Naive thymus-derived CD4-positive, alpha-beta T cell (primary cell): Measurements from ENCODE around the gene EPB41L3. TPM values are rescaled to one million over a fixed set of nuclear protein-coding genes. Genes with fewer than 3 reads are reported as not detected.

Source experiments
- ATAC-seq: fragments of 150-1000 bp; cut with Tn5 transposase; 2 replicates; pipeline ENCODE4 v1.10.0; 2021; ENCODE audit warnings: mild to moderate bottlenecking, moderate library complexity
- CTCF ChIA-PET: fragments of 350-600 bp; sonication (Branson Sonifier 250); formaldehyde crosslinking; loops from one replicate; lab custom pipeline; 2021; ENCODE audit warnings: antibody characterized with exemption; lab: Charles Lee
- POLR2A ChIA-PET: fragments of 350-600 bp; sonication (Branson Sonifier 250); formaldehyde crosslinking; loops from one replicate; lab custom pipeline; 2021; ENCODE audit warnings: antibody characterized with exemption, inconsistent platforms; lab: Charles Lee
- DNase-seq, 9 donors: peaks; one replicate each; pipeline versions ENCODE4 v3.0.0 to v3.0.0-alpha.2; 2020 to 2022; ENCODE audit warnings: mixed read lengths in 1 of 9
- H3K27ac ChIP-seq: one replicate; pipeline ENCODE4 v1.7.0; 2013; ENCODE audit warnings: mild to moderate bottlenecking, low read depth, low read length, moderate library complexity
- H3K27me3 ChIP-seq, 2 donors: one replicate each; pipeline ENCODE4 v1.7.0; 2013; ENCODE audit warnings: low read length in 2 of 2, mild to moderate bottlenecking in 2 of 2, moderate library complexity in 2 of 2; ENCODE audit not compliant: control insufficient read depth in 2 of 2, insufficient read depth in 2 of 2
- H3K36me3 ChIP-seq, 3 experiments: 1 replicate in 2 of 3; 2 replicates in 1 of 3; pipeline ENCODE4 v1.7.0; 2013; ENCODE audit warnings: low read length in 3 of 3, mild to moderate bottlenecking in 3 of 3, moderate library complexity in 1 of 3; ENCODE audit not compliant: insufficient read depth in 3 of 3, control insufficient read depth in 2 of 3
- H3K4me1 ChIP-seq, 2 donors: one replicate each; pipeline ENCODE4 v1.7.0; 2013; ENCODE audit warnings: low read length in 2 of 2, mild to moderate bottlenecking in 2 of 2, moderate library complexity in 1 of 2; ENCODE audit not compliant: control insufficient read depth in 2 of 2, insufficient read depth in 2 of 2
- H3K4me3 ChIP-seq: 2 replicates; pipeline ENCODE4 v1.7.0; 2013; ENCODE audit warnings: mild to moderate bottlenecking, low read length
- H3K9me3 ChIP-seq, 3 experiments: 1 replicate in 2 of 3; 2 replicates in 1 of 3; pipeline ENCODE4 v1.7.0; 2013; ENCODE audit warnings: low read length in 3 of 3; ENCODE audit not compliant: control insufficient read depth in 2 of 3
- H3K27ac Mint-ChIP-seq, 9 donors: one replicate each; pipeline ENCODE4 v1.8.0; 2020 to 2022; ENCODE audit warnings: mixed read lengths in 9 of 9, mild to moderate bottlenecking in 8 of 9, moderate library complexity in 5 of 9, inconsistent platforms in 2 of 9
- H3K27me3 Mint-ChIP-seq, 5 donors: one replicate each; pipeline ENCODE4 v1.8.0; 2021 to 2022; ENCODE audit warnings: mixed read lengths in 5 of 5, mild to moderate bottlenecking in 1 of 5
- H3K36me3 Mint-ChIP-seq, 5 donors: one replicate each; pipeline ENCODE4 v1.8.0; 2020 to 2022; ENCODE audit warnings: mixed read lengths in 5 of 5, mild to moderate bottlenecking in 3 of 5, inconsistent platforms in 1 of 5
- H3K4me1 Mint-ChIP-seq, 7 donors: one replicate each; pipeline ENCODE4 v1.8.0; 2020 to 2022; ENCODE audit warnings: mixed read lengths in 7 of 7, mild to moderate bottlenecking in 3 of 7, inconsistent platforms in 1 of 7
- H3K4me3 Mint-ChIP-seq, 10 donors: one replicate each; pipeline ENCODE4 v1.8.0; 2020 to 2022; ENCODE audit warnings: mild to moderate bottlenecking in 10 of 10, mixed read lengths in 10 of 10, moderate library complexity in 6 of 10, inconsistent platforms in 2 of 10
- H3K9me3 Mint-ChIP-seq, 11 donors: one replicate each; pipeline ENCODE4 v1.8.0; 2020 to 2022; ENCODE audit warnings: mixed read lengths in 11 of 11, mild to moderate bottlenecking in 4 of 11, inconsistent platforms in 1 of 11, moderate library complexity in 1 of 11
- intact Hi-C, 2 donors: fragments of 100-400 bp; cut with micrococcal nuclease; formaldehyde crosslinking; loops; one replicate each; pipeline ENCODE4 v1.15.1; 2023
- polyA plus RNA-seq, 2 donors: library from polyadenylated mRNA; unstranded; fragments of 300-500 nt; fragmentation: Illumina TruSeq; gene quantifications; one replicate each; pipeline ENCODE4 v1.2.3, GENCODE V29; 2021
- total RNA-seq, 6 experiments: library from RNA in 5 of 6; stranded (reverse) in 5 of 6; gene quantifications; 1 replicate in 5 of 6; 2 replicates in 1 of 6; pipeline ENCODE4 v1.2.3 and lab custom pipeline; 2021 to 2026

Gene EPB41L3
- total RNA-seq, result 10 to 100 TPM in 4 of 5 experiments, 1 to 10 TPM in 1; 1.5 to 35.5 (median 15.3) TPM
- polyA plus RNA-seq, result 1 to 10 TPM; 1.9 to 5.6 TPM
- total RNA-seq (lab: John Stamatoyannopoulos, UW), result 19.8 reads per million, percentile 50 among the genes with 10 or more reads in this experiment

- intact Hi-C loops, result loop anchor here (5.0 to 10.0 kb wide), 3 partner anchors 61 to 439 kb away; partner anchors contain the start of gene ZBTB14 (in 1 of the 2)
- Histone ChIP-seq H3K4me3 (no peak within 1 kb of the TSS), H3K27ac (no peak within 1 kb of the TSS), H3K27me3 (no peaks in the 10 kb centered on the region), H3K4me1 (no peaks in the 10 kb centered on the region), H3K9me3 (no peaks in the 10 kb centered on the region), H3K36me3 (no peaks in the 10 kb centered on the region)
- peaks cover 3 to 22% (median 14%) of the 10 kb centered on the region in 7 donors for H3K4me1 Mint-ChIP-seq
- peak within 1 kb of the TSS in 9 of 10 donors; percentile 22 to 83 (median 75) for H3K4me3 Mint-ChIP-seq
- H3K27ac Mint-ChIP-seq, result peak within 1 kb of the TSS in 2 of 9 donors; percentile 40 to 56
- peaks cover 0 to 1% (median 0%) of the 10 kb centered on the region in 11 donors for H3K9me3 Mint-ChIP-seq
- peaks cover 46 to 61% (median 57%) of the 10 kb centered on the region in 5 donors for H3K27me3 Mint-ChIP-seq
- DNase-seq (peak in 5 of 9 donors; percentile 14 to 36 (median 26)), ATAC-seq (peak; percentile 82)
- CTCF ChIA-PET, result no interaction called here
- POLR2A ChIA-PET, result interaction anchor here (2.2 kb wide), 1 partner anchor 86 kb away, joined by 10 read pairs; no protein-coding TSS in a partner anchor
- no peaks in the 10 kb centered on the region for H3K36me3 Mint-ChIP-seq
Measured at GRCh38 chr18:5543773-5544389, at the start of gene EPB41L3. Gene EPB41L3, minus strand, starts transcription at chr18:5543997. Its CDS starts 54,814 bp downstream, at chr18:5489183.

GRCh38 chr18:5588529-5588928 is 44.7 kb upstream of the EPB41L3 start:
- no peaks in the 10 kb centered on the region for H3K27me3 ChIP-seq
- H3K9me3 Mint-ChIP-seq, result peaks cover 0 to 34% (median 16%) of the 10 kb centered on the region in 11 donors
- DNase-seq (no peak), ATAC-seq (no peak)
- peaks cover 0 to 17% (median 3%) of the 10 kb centered on the region in 5 donors for H3K36me3 Mint-ChIP-seq
- no peaks in the 10 kb centered on the region for H3K4me1 ChIP-seq
- H3K27ac ChIP-seq, result no peak overlapping the region
- no peaks in the 10 kb centered on the region for H3K36me3 ChIP-seq
- no peak overlapping the region for H3K4me3 Mint-ChIP-seq
- ChIA-PET POLR2A (no interaction called here), CTCF (no interaction called here)
- H3K4me3 ChIP-seq, result no peak overlapping the region
- no peaks in the 10 kb centered on the region for H3K9me3 ChIP-seq
- intact Hi-C loops, result no loop called here
- H3K27ac Mint-ChIP-seq, result no peak overlapping the region
- H3K4me1 Mint-ChIP-seq, result no peaks in the 10 kb centered on the region
- H3K27me3 Mint-ChIP-seq, result peaks cover 0 to 20% (median 13%) of the 10 kb centered on the region in 5 donors

GRCh38 chr18:5585653-5586052 is 41.9 kb upstream of the EPB41L3 start:
- no peak for ATAC-seq
- DNase-seq, result no peak
- Histone ChIP-seq H3K27me3 (no peaks in the 10 kb centered on the region), H3K27ac (no peak overlapping the region), H3K4me3 (no peak overlapping the region), H3K4me1 (no peaks in the 10 kb centered on the region), H3K9me3 (no peaks in the 10 kb centered on the region), H3K36me3 (no peaks in the 10 kb centered on the region)
- intact Hi-C loops, result no loop called here
- ChIA-PET POLR2A (no interaction called here), CTCF (no interaction called here)
- peaks cover 0 to 5% (median 0%) of the 10 kb centered on the region in 5 donors for H3K36me3 Mint-ChIP-seq
- peaks cover 0 to 21% (median 11%) of the 10 kb centered on the region in 5 donors for H3K27me3 Mint-ChIP-seq
- H3K4me1 Mint-ChIP-seq, result no peaks in the 10 kb centered on the region
- peaks cover 0 to 10% (median 4%) of the 10 kb centered on the region in 11 donors for H3K9me3 Mint-ChIP-seq
- H3K4me3 Mint-ChIP-seq, result no peak overlapping the region
- no peak overlapping the region for H3K27ac Mint-ChIP-seq

- Mint-ChIP-seq H3K4me1 (no peaks in the 10 kb centered on the region), H3K9me3 (peaks cover 0 to 5% (median 0%) of the 10 kb centered on the region in 11 donors), H3K4me3 (no peak overlapping the region), H3K27me3 (peaks cover 0 to 19% (median 11%) of the 10 kb centered on the region in 5 donors), H3K27ac (no peak overlapping the region), H3K36me3 (no peaks in the 10 kb centered on the region)
- H3K36me3 ChIP-seq, result no peaks in the 10 kb centered on the region
- no peak overlapping the region for H3K4me3 ChIP-seq
- no peaks in the 10 kb centered on the region for H3K4me1 ChIP-seq
- CTCF ChIA-PET, result no interaction called here
- POLR2A ChIA-PET, result no interaction called here
- no peaks in the 10 kb centered on the region for H3K9me3 ChIP-seq
- H3K27ac ChIP-seq, result no peak overlapping the region
- no peak for ATAC-seq
- intact Hi-C loops, result no loop called here
- DNase-seq, result no peak
- H3K27me3 ChIP-seq, result no peaks in the 10 kb centered on the region
Measured at GRCh38 chr18:5584746-5585417, 41.1 kb upstream of the EPB41L3 start.

GRCh38 chr18:5582849-5583681 is 39.3 kb upstream of the EPB41L3 start:
- no peak for DNase-seq
- H3K4me3 ChIP-seq, result no peak overlapping the region
- no peaks in the 10 kb centered on the region for H3K9me3 ChIP-seq
- H3K27ac ChIP-seq, result no peak overlapping the region
- no peak overlapping the region for H3K4me3 Mint-ChIP-seq
- H3K9me3 Mint-ChIP-seq, result no peaks in the 10 kb centered on the region
- no peak overlapping the region for H3K27ac Mint-ChIP-seq
- H3K36me3 Mint-ChIP-seq, result no peaks in the 10 kb centered on the region
- H3K27me3 Mint-ChIP-seq, result peaks cover 0 to 19% (median 11%) of the 10 kb centered on the region in 5 donors
- CTCF ChIA-PET, result no interaction called here
- H3K36me3 ChIP-seq, result no peaks in the 10 kb centered on the region
- POLR2A ChIA-PET, result no interaction called here
- H3K4me1 ChIP-seq, result no peaks in the 10 kb centered on the region
- no peaks in the 10 kb centered on the region for H3K27me3 ChIP-seq
- intact Hi-C loops, result no loop called here
- ATAC-seq, result peak; percentile 59
- no peaks in the 10 kb centered on the region for H3K4me1 Mint-ChIP-seq

GRCh38 chr18:5582076-5582475 is 38.3 kb upstream of the EPB41L3 start:
- Histone ChIP-seq H3K9me3 (no peaks in the 10 kb centered on the region), H3K27me3 (no peaks in the 10 kb centered on the region), H3K27ac (no peak overlapping the region), H3K4me1 (no peaks in the 10 kb centered on the region), H3K36me3 (no peaks in the 10 kb centered on the region), H3K4me3 (no peak overlapping the region)
- no peak for DNase-seq
- intact Hi-C loops, result no loop called here
- Mint-ChIP-seq H3K4me1 (no peaks in the 10 kb centered on the region), H3K4me3 (no peak overlapping the region), H3K27ac (no peak overlapping the region), H3K36me3 (no peaks in the 10 kb centered on the region), H3K27me3 (peaks cover 0 to 18% (median 14%) of the 10 kb centered on the region in 5 donors), H3K9me3 (no peaks in the 10 kb centered on the region)
- ATAC-seq, result no peak
- ChIA-PET POLR2A (no interaction called here), CTCF (no interaction called here)
